ENCODE measurements around the gene CDH18. TPM values are rescaled to one million over a fixed set of nuclear protein-coding genes. Genes with fewer than 3 reads are reported as not detected.

CDH18 gene
- polyA plus RNA-seq, 3 donors: 0.03 to 0.06 TPM; not detected in 1

DNA sequence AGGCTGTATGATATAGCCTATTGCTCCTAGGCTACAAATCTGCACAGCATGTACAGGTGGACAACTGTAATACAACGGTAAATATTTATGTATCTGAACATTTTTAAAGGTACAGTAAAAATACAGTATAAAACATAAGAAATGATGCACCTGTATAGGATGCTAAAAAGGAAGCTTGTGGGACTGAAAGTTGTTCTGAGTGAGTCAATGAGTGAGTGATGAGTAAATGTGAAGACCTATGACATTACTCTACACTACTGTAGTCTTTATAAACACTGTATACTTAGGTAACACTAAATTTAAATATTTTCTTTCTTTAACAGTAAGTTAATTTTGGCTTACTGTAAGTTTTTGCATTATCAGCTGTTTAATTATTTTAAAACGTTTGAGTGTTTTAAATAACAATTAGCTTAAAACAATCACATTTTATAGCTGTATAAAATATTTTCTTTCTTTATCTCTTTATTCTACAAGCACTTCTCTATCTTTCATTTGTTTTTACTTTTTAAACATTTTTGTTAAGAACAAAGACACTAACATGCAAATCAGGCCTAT, 28.1 kb downstream of the CDH18 start:
- no peak overlapping the region for H3K27ac ChIP-seq (ENCODE audit: low read depth, low read length)
- 67 to 74% (median 69%) methylated on average over 2 of the region's 2 CpGs for WGBS, 3 donors

DNA sequence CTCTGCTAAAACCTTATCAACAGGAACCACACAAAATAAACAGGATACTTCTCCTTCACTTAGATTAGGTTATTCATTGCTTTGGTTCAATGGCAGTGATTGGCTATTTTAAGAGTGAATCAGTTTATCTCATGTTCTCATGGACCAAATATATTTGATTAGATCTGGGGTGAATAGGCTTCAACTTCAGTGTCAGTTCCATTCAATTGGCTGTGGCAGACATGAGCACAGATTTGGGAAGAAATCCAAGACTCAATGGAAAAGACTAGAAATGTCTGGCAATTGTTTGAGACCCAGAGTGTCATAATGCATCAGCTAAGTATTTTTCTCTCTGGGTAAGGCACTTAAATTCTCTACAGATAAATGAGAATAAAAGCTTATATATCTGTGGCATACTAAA, 37.1 kb downstream of the CDH18 start:
- H3K27ac ChIP-seq (ENCODE audit: low read depth, low read length): no peak overlapping the region

GRCh38 chr5:19940192-19940591, 47.8 kb downstream of the CDH18 start:
- 74 to 100% (median 87%) methylated on average over 1 of the region's 1 CpG for WGBS, 3 donors
- no peak overlapping the region for H3K27ac ChIP-seq (ENCODE audit: low read depth, low read length)

DNA sequence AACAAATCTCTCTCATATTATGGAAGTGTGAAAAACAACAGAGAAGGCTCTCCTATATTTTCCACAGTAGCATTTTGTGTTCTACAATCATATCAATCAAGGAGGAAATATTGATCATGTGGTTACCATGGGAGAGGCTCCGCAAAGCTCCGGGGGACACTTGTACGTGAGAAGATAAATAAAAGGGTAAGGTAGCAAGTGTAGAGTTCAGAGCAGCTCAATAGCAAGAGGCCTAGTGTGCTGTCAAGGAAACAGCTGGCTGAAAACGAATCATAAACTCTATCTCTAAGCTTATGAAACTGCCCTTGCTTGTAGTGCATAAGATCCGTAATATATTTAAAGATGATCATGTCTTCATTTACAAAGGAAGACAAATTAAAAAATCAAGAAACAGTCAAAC, 57.5 kb downstream of the CDH18 start:
- H3K27ac ChIP-seq (ENCODE audit: low read depth, low read length): no peak overlapping the region
- WGBS, 3 donors: 69 to 79% (median 73%) methylated on average over 5 of the region's 5 CpGs

- H3K27ac ChIP-seq (ENCODE audit: low read depth, low read length): no peak overlapping the region
- 71 to 93% (median 72%) methylated on average over 3 of the region's 3 CpGs for WGBS, 3 donors
These were observed 59.2 kb downstream of the CDH18 start for GRCh38 chr5:19928562-19929421.

- 57 to 67% (median 64%) methylated on average over 3 of the region's 3 CpGs for WGBS, 3 donors
These were observed 60.1 kb downstream of the CDH18 start for GRCh38 chr5:19927919-19928318.

GRCh38 chr5:19927170-19927569, 60.8 kb downstream of the CDH18 start:
- H3K27ac ChIP-seq (ENCODE audit: low read depth, low read length): no peak overlapping the region
- whole genome bisulfite sequencing, 3 donors: 46 to 67% (median 66%) methylated on average over 2 of the region's 2 CpGs

More at GRCh38 chr5:19927919-19928318, 60.1 kb downstream of the CDH18 start:
- H3K27ac ChIP-seq (ENCODE audit: low read depth, low read length): no peak overlapping the region

GRCh38 chr5:19923742-19924141, 64.3 kb downstream of the CDH18 start:
- no peak overlapping the region for H3K27ac ChIP-seq (ENCODE audit: low read depth, low read length)
- WGBS, 3 donors: 76 to 87% (median 83%) methylated on average over 3 of the region's 3 CpGs

GRCh38 chr5:19920761-19921160, 67.2 kb downstream of the CDH18 start:
- 93 to 100% (median 98%) methylated on average over 4 of the region's 4 CpGs for WGBS, 3 donors
- no peak overlapping the region for H3K27ac ChIP-seq (ENCODE audit: low read depth, low read length)

- no peak overlapping the region for H3K27ac ChIP-seq (ENCODE audit: low read depth, low read length)
- WGBS, 3 donors: 78 to 89% (median 88%) methylated on average over 3 of the region's 3 CpGs
These were observed 69.2 kb downstream of the CDH18 start for GRCh38 chr5:19918780-19919179.

DNA sequence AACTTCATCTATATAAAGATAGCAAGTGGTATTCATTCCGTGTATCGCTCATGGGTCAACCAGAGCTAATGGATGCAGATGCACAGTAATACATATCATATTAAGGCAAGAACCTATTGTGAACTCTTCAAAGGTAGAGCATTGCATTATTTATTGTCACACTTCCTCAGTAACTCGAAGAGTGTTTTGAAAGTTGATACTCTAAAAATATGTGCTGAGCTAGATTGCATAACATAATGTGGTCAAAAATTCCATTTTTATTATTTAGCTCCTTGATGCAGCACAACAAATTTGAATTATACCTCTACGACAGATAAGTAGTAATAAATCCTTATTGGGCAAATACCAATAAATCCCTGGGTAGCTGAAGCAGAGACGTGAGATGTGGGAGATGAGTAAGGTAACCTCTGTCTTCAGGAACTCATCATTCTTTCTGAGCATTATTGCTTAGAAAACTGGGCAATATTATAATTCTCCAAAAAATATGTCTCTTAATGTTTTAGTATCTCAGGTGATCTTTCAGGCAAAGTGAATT, 70.3 kb downstream of the CDH18 start:
- whole genome bisulfite sequencing, 3 donors: 66 to 84% (median 73%) methylated on average over 5 of the region's 5 CpGs
- no peak overlapping the region for H3K27ac ChIP-seq (ENCODE audit: low read depth, low read length)

DNA sequence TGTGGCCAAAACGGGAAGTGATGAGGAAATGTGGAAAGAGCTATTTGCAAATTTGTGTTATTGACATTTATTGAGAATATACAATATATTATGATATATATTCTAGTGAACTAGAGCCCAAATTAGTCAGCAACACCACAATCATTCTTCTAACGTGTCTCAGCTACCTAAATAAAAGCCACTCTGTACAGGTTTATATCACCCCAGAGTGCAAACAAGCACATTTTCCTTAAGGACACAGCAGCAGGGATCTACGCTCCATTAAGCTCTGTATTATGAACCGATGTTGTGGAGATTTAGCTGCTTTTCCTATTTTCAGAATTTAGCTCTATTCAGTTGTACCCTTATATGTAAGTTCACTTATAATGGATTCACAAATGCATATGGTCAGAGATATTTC, 77.9 kb downstream of the CDH18 start:
- H3K27ac ChIP-seq (ENCODE audit: low read depth, low read length): no peak overlapping the region
- WGBS, 3 donors: 58 to 67% (median 64%) methylated on average over 4 of the region's 4 CpGs

GRCh38 chr5:19904766-19905165, 83.2 kb downstream of the CDH18 start:
- no peak overlapping the region for H3K27ac ChIP-seq (ENCODE audit: low read depth, low read length)
- 0 to 73% (median 47%) methylated on average over 1 of the region's 1 CpG for WGBS, 3 donors

DNA sequence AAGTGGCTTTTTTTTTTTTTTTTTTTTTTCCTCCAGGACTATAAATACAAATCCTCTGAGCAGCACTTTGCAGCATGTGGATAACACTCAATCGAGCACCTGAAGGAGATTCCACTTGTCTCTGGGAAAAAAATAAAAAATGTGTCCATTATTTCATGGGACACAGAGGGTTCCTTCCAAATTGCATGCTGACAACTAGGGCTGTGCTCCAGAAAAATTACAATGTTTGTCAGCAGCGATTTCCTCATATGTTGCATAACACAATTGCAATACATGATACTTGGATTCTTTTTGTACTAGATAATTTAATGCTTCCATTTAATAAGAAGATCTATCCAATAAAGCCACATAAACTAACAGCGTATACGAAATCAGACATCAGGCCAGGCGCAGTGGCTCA, 84.4 kb downstream of the CDH18 start:
- H3K27ac ChIP-seq (ENCODE audit: low read depth, low read length): no peak overlapping the region
- WGBS, 3 donors: 82 to 96% (median 82%) methylated on average over 5 of the region's 5 CpGs

- WGBS, 3 donors: 37 to 62% (median 55%) methylated on average over 5 of the region's 5 CpGs
These were observed 85.6 kb downstream of the CDH18 start for GRCh38 chr5:19902316-19902934.

GRCh38 chr5:19900269-19900668, 87.7 kb downstream of the CDH18 start:
- H3K27ac ChIP-seq (ENCODE audit: low read depth, low read length): no peak overlapping the region
- 85 to 93% (median 85%) methylated on average over 3 of the region's 3 CpGs for WGBS, 3 donors

More at GRCh38 chr5:19902316-19902934, 85.6 kb downstream of the CDH18 start:
- no peak overlapping the region for H3K27ac ChIP-seq (ENCODE audit: low read depth, low read length)

GRCh38 chr5:19891658-19892057, 96.3 kb downstream of the CDH18 start:
- WGBS, 3 donors: 68 to 81% (median 73%) methylated on average over 1 of the region's 1 CpG
- H3K27ac ChIP-seq (ENCODE audit: low read depth, low read length): no peak overlapping the region

GRCh38 chr5:19886123-19886917, 101.7 kb downstream of the CDH18 start:
- no peak overlapping the region for H3K27ac ChIP-seq (ENCODE audit: low read depth, low read length)
- WGBS, 3 donors: 81 to 91% (median 82%) methylated on average over 7 of the region's 7 CpGs

Measured in adipose tissue (tissue), 3 donors.